ENCODE measurements around the gene CPT1C.
"Not testable (repeated sequence)": the region's sequence is repeated elsewhere in the genome, so short reads cannot be mapped to it uniquely, and the experiment has no call there.

Gene CPT1C

GRCh38 chr19:49704888-49705642, 14.1 kb downstream of the CPT1C start:
- DNase-seq (ENCODE audit: low read depth), result no peak

- no peak for DNase-seq (ENCODE audit: low read depth)
Observed at GRCh38 chr19:49705919-49706318, 15.0 kb downstream of the CPT1C start.

- peak; percentile 73 for DNase-seq (ENCODE audit: low read depth)
Observed at GRCh38 chr19:49710372-49710951, 19.5 kb downstream of the CPT1C start.

- DNase-seq (ENCODE audit: low read depth), result peak; percentile 92
Observed at GRCh38 chr19:49712397-49712859, 21.5 kb downstream of the CPT1C start.

GRCh38 chr19:49713236-49713845, 22.4 kb downstream of the CPT1C start:
- no peak for DNase-seq (ENCODE audit: low read depth)

GRCh38 chr19:49716154-49716553, 25.2 kb downstream of the CPT1C start:
- no peak for DNase-seq (ENCODE audit: low read depth)

GRCh38 chr19:49718511-49718910, 27.6 kb downstream of the CPT1C start:
- peak; percentile 25 for DNase-seq (ENCODE audit: low read depth)

GRCh38 chr19:49718991-49719390, 28.1 kb downstream of the CPT1C start:
- no peak for DNase-seq (ENCODE audit: low read depth)

GRCh38 chr19:49719420-49719819, 28.5 kb downstream of the CPT1C start:
- DNase-seq (ENCODE audit: low read depth), result not testable (repeated sequence)

GRCh38 chr19:49727217-49728030, 36.5 kb downstream of the CPT1C start:
- peak; percentile 34 for DNase-seq (ENCODE audit: low read depth)

- DNase-seq (ENCODE audit: low read depth), result no peak
Observed at GRCh38 chr19:49730166-49730565, 39.2 kb downstream of the CPT1C start.

- DNase-seq (ENCODE audit: low read depth), result no peak
Observed at GRCh38 chr19:49738268-49738667, 47.4 kb downstream of the CPT1C start.

- DNase-seq (ENCODE audit: low read depth), result no peak
Observed at GRCh38 chr19:49739098-49739497, 48.2 kb downstream of the CPT1C start.

- no peak for DNase-seq (ENCODE audit: low read depth)
Observed at GRCh38 chr19:49739933-49740332, 49.0 kb downstream of the CPT1C start.

GRCh38 chr19:49741210-49741844, 50.4 kb downstream of the CPT1C start:
- DNase-seq (ENCODE audit: low read depth), result peak; percentile 46

- DNase-seq (ENCODE audit: low read depth), result no peak
Observed at GRCh38 chr19:49744946-49745381, 54.0 kb downstream of the CPT1C start.

- DNase-seq (ENCODE audit: low read depth), result peak; percentile 57
Observed at GRCh38 chr19:49746206-49746958, 55.5 kb downstream of the CPT1C start.

- peak; percentile 53 for DNase-seq (ENCODE audit: low read depth)
Observed at GRCh38 chr19:49749055-49749716, 58.3 kb downstream of the CPT1C start.

- DNase-seq (ENCODE audit: low read depth), result no peak
Observed at GRCh38 chr19:49749771-49750170, 58.9 kb downstream of the CPT1C start.

- DNase-seq (ENCODE audit: low read depth), result no peak
Observed at GRCh38 chr19:49752701-49753100, 61.8 kb downstream of the CPT1C start.
